HepG2 (cell line): ENCODE data around the gene EDN2. TPM values are rescaled to one million over a fixed set of nuclear protein-coding genes. Genes with fewer than 3 reads are reported as not detected.

Experiments
- ATAC-seq: fragments of 200-7000 bp; cut with Tn5 transposase; 3 replicates; pipeline ENCODE4 v1.9.1; 2020; ENCODE audit warnings: mild to moderate bottlenecking, moderate library complexity
- BruUV-seq: library from RNA; stranded (reverse); fragments of 400-500 nt; replicated peaks from 2 replicates; lab custom pipeline; 2021; lab: Mats Ljungman, UMichigan
- CTCF ChIA-PET: fragments of 300-600 bp; formaldehyde crosslinking; extraction: SDS; loops from one replicate; lab custom pipeline; 2021; ENCODE audit warnings: low total read pairs, inconsistent platforms, low intra/inter-chr PET ratio; lab: Yijun Ruan, JAX
- POLR2A ChIA-PET: fragments of 350-600 bp; sonication (Branson Sonifier 250); formaldehyde crosslinking; loops from one replicate; lab custom pipeline; 2020; ENCODE audit warnings: antibody characterized with exemption, inconsistent platforms; lab: Yijun Ruan, JAX
- DNase-seq: peaks from one replicate; pipeline ENCODE4 v3.0.0-alpha.2; 2015; ENCODE audit warnings: low spot score
- FAIRE-seq: peaks from 3 replicates; lab custom pipeline; 2011; peaks lifted over from hg19 to GRCh38; lab: Jason Lieb, UNC
- H2AFZ ChIP-seq: one replicate; pipeline ENCODE4 v1.6.1; 2011; ENCODE audit warnings: low read length, inconsistent platforms
- H3K27ac ChIP-seq: fragments of 300-600 bp; 3 replicates; pipeline ENCODE4 v1.8.0; 2011; ENCODE audit warnings: mixed run types, mild to moderate bottlenecking, mixed read lengths, low read length, inconsistent platforms; ENCODE audit not compliant: insufficient read depth; ENCODE audit errors: extremely low read length
- H3K27me3 ChIP-seq, 2 experiments: fragments of 200-600 bp in 1 of 2; 2 replicates in 1 of 2; 3 replicates in 1 of 2; pipeline versions ENCODE4 v1.6.0 to v1.8.0; 2011; ENCODE audit warnings: low read length in 2 of 2, mild to moderate bottlenecking in 2 of 2, moderate library complexity in 2 of 2, inconsistent platforms in 1 of 2; ENCODE audit not compliant: insufficient read depth in 2 of 2, control insufficient read depth in 1 of 2
- H3K36me3 ChIP-seq, 2 experiments: fragments of 200-600 bp in 1 of 2; replicated peaks in 1 of 2; 2 replicates in 1 of 2; 3 replicates in 1 of 2; pipeline versions ENCODE4 v1.5.1 to v1.8.0; 2011; ENCODE audit warnings: low read length in 2 of 2, inconsistent platforms in 1 of 2; ENCODE audit not compliant: insufficient read depth in 2 of 2, control insufficient read depth in 1 of 2
- H3K4me1 ChIP-seq: 2 replicates; pipeline ENCODE4 v1.5.1; 2012; ENCODE audit warnings: low read length, inconsistent platforms; ENCODE audit not compliant: insufficient read depth
- H3K4me2 ChIP-seq: 2 replicates; pipeline ENCODE4 v1.6.0; 2011; ENCODE audit warnings: low read depth, low read length, inconsistent platforms
- H3K4me3 ChIP-seq, 3 experiments: fragments of 200-600 bp in 1 of 3; sonication (generic), shearing (Covaris generic) in 1 of 3; replicated peaks in 1 of 3; 2 replicates each; pipeline ENCODE4 v1.5.1; 2011 to 2016; ENCODE audit warnings: low read length in 3 of 3, inconsistent platforms in 2 of 3, low read depth in 2 of 3, mild to moderate bottlenecking in 2 of 3, control low read depth in 1 of 3, mixed read lengths in 1 of 3; ENCODE audit not compliant: insufficient read depth in 1 of 3
- H3K79me2 ChIP-seq: one replicate; pipeline ENCODE4 v1.6.1; 2011; ENCODE audit warnings: low read length, inconsistent platforms; ENCODE audit not compliant: insufficient read depth
- H3K9ac ChIP-seq: 2 replicates; pipeline ENCODE4 v1.6.0; 2011; ENCODE audit warnings: mild to moderate bottlenecking, low read depth, low read length, inconsistent platforms; ENCODE audit not compliant: insufficient read depth
- H3K9me3 ChIP-seq: 2 replicates; pipeline ENCODE4 v1.5.1; 2012; ENCODE audit warnings: mild to moderate bottlenecking, low read length
- H4K20me1 ChIP-seq: 2 replicates; pipeline ENCODE4 v1.6.0; 2011; ENCODE audit warnings: inconsistent platforms, mild to moderate bottlenecking, low read length, moderate library complexity; ENCODE audit not compliant: insufficient read depth
- DR1 ChIP-seq: sonication (generic); formaldehyde crosslinking; IDR thresholded peaks from 2 replicates; pipeline ENCODE4 v1.8.0; 2021; ENCODE audit warnings: mild to moderate bottlenecking, missing genetic modification reagents, inconsistent platforms
- HOMEZ ChIP-seq: IDR thresholded peaks from 2 replicates; pipeline ENCODE4 v1.6.1; 2016; ENCODE audit warnings: low read depth
- MAZ ChIP-seq, 2 experiments: sonication (generic) in 1 of 2; formaldehyde crosslinking in 1 of 2; IDR thresholded peaks; 2 replicates each; pipeline versions ENCODE4 v1.5.0 to v1.6.1; 2012 to 2020; ENCODE audit warnings: low read depth in 2 of 2, mild to moderate bottlenecking in 2 of 2, borderline replicate concordance in 1 of 2, improper control_type of control experiment in 1 of 2, low read length in 1 of 2, missing genetic modification reagents in 1 of 2, moderate library complexity in 1 of 2
- MNT ChIP-seq: fragments of 450-650 bp; IDR thresholded peaks from 2 replicates; pipeline ENCODE4 v1.6.1; 2016
- ZNF326 ChIP-seq: sonication (generic); formaldehyde crosslinking; IDR thresholded peaks from 2 replicates; pipeline ENCODE4 v1.4.0; 2020; ENCODE audit warnings: missing genetic modification reagents, borderline replicate concordance
- ZNF768 ChIP-seq: sonication (generic); formaldehyde crosslinking; IDR thresholded peaks from 2 replicates; pipeline ENCODE4 v1.4.0; 2020; ENCODE audit warnings: missing genetic modification reagents
- ZNF770 ChIP-seq: sonication (generic); formaldehyde crosslinking; IDR thresholded peaks from 2 replicates; pipeline ENCODE4 v1.5.0; 2020; ENCODE audit warnings: mild to moderate bottlenecking, missing genetic modification reagents
- WGBS: methylation state at CpG from one replicate; pipeline ENCODE4 v1.1.6; 2017; ENCODE audit warnings: low lambda C conversion rate; 5-methylcytosine and 5-hydroxymethylcytosine counted together
- in situ Hi-C: cut with HindIII; loops from 2 replicates; pipeline ENCODE4 v1.10.0; 2017; ENCODE audit warnings: low pct_unique_long_range_greater_than_20kb; ENCODE audit not compliant: extremely low pct_ligation_motif_present
- intact Hi-C: fragments of 100-400 bp; cut with micrococcal nuclease; formaldehyde crosslinking; loops from one replicate; pipeline ENCODE4 v1.10.0; 2022; ENCODE audit not compliant: unreplicated experiment
- polyA plus RNA-seq, 8 experiments: library from polyadenylated mRNA; depleted of rRNA in 3 of 8; stranded (reverse) in 7 of 8; unstranded in 1 of 8; fragments of >200 nt; fragmentation: Illumina TruSeq in 4 of 8; extraction: Trizol in 4 of 8; gene quantifications; 2 replicates each; pipeline versions ENCODE4 v1.2.1 to v1.2.3, GENCODE V29; 2011 to 2016; ENCODE audit warnings: low read depth in 4 of 8, missing spikeins in 1 of 8, mixed read lengths in 1 of 8; ENCODE audit not compliant: insufficient read depth in 1 of 8
- total RNA-seq, 5 experiments: library from RNA; depleted of rRNA; stranded (reverse); fragments of >200 nt; fragmentation: Illumina TruSeq; extraction: Trizol; gene quantifications; 2 replicates each; pipeline ENCODE4 v1.2.3, GENCODE V29; 2016; ENCODE audit warnings: low read depth in 1 of 5
- TF ChIP-seq, protein P1 (sequence below): sonication (generic); formaldehyde crosslinking; conservative IDR thresholded peaks from 2 replicates; pipeline ENCODE4 v1.4.0; 2020; ENCODE audit warnings: missing genetic modification reagents

Gene EDN2
- total and polyA plus RNA-seq, 2 of the 13 experiments (the other 11 are each of a cell fraction or from before 2014, with no cell fraction given) = not detected

DNA sequence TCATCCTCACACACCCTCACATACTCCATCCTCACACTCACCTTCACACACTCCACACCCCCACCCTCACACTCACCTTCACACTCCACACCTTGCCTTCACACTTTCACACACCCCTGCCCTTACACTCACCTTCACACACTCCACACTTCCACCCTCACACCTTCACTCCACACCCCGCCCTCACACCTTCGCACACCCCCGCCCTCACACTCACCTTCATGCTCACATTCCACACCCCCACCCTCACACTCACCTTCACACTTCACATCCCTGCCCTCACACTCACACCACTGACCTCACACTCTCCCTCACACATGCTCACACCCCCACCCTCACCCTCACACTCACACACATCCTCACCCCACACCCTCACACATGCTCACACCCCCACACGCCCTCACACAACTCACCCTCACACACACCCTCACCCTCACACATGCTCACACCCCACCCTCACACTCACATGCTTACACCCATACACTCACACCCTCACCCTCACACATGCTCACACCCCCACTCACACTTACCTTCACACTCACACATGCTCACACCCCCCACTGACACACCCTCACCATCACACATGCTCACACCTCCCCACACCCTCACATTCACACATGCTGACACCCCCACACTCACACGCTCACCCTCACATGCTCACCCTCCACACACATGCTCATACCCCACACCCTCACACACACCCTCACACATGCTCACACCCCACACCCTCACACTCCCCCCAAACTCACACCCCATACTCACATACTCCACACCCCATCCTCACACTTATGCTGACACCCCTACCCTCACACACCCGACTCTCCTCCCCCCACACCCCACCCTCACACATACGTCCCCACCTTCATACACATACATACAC is 44.5 kb upstream of the EDN2 start:
- FAIRE-seq (no peak), DNase-seq (no peak), ATAC-seq (no peak)
- no TSS peak for BruUV-seq
- in situ Hi-C loops = no loop called here
- H3K4me2 ChIP-seq = no peak overlapping the region
- TF ChIP-seq DR1 (CRISPR knock-in tag) = no peak
- TF ChIP-seq MNT = peak; percentile 69
- H3K4me3 ChIP-seq = no peak overlapping the region
- peaks cover 3 to 8% of the 10 kb centered on the region in 2 experiments; a peak in 2 of 5 replicates for H3K27me3 ChIP-seq
- 54% methylated on average over 7 of the region's 7 CpGs for WGBS
- H3K9me3 ChIP-seq = peaks cover 12% of the 10 kb centered on the region
- intact Hi-C loops = no loop called here
- ChIA-PET POLR2A (no interaction called here), CTCF (no interaction called here)
- H3K79me2 ChIP-seq = no peaks in the 10 kb centered on the region
- no peak overlapping the region for H3K9ac ChIP-seq
- no peaks in the 10 kb centered on the region for H3K36me3 ChIP-seq
- H3K27ac ChIP-seq = no peak overlapping the region
- H2AFZ ChIP-seq = no peak overlapping the region
- no peaks in the 10 kb centered on the region for H3K4me1 ChIP-seq
- no peaks in the 10 kb centered on the region for H4K20me1 ChIP-seq

- ATAC-seq (no peak), FAIRE-seq (no peak), DNase-seq (no peak)
- H3K9me3 ChIP-seq = peaks cover 12% of the 10 kb centered on the region
- no peak overlapping the region for H3K27ac ChIP-seq
- H3K4me1 ChIP-seq = no peaks in the 10 kb centered on the region
- no peaks in the 10 kb centered on the region for H3K36me3 ChIP-seq
- ChIA-PET POLR2A (no interaction called here), CTCF (no interaction called here)
- no peak overlapping the region for H2AFZ ChIP-seq
- 29% methylated on average over 3 of the region's 3 CpGs for WGBS
- no peak overlapping the region for H3K4me2 ChIP-seq
- no peak overlapping the region for H3K9ac ChIP-seq
- peaks cover 2 to 3% of the 10 kb centered on the region in 2 experiments; a peak in 1 of 5 replicates for H3K27me3 ChIP-seq
- intact Hi-C loops (no loop called here), in situ Hi-C loops (no loop called here)
- BruUV-seq = no TSS peak
- H3K79me2 ChIP-seq = no peaks in the 10 kb centered on the region
- H3K4me3 ChIP-seq = no peak overlapping the region
- no peaks in the 10 kb centered on the region for H4K20me1 ChIP-seq
- no peak for TF ChIP-seq HOMEZ (CRISPR knock-in tag)
- TF ChIP-seq ZNF768 (CRISPR knock-in tag) = no peak
- TF ChIP-seq, protein P1, sequence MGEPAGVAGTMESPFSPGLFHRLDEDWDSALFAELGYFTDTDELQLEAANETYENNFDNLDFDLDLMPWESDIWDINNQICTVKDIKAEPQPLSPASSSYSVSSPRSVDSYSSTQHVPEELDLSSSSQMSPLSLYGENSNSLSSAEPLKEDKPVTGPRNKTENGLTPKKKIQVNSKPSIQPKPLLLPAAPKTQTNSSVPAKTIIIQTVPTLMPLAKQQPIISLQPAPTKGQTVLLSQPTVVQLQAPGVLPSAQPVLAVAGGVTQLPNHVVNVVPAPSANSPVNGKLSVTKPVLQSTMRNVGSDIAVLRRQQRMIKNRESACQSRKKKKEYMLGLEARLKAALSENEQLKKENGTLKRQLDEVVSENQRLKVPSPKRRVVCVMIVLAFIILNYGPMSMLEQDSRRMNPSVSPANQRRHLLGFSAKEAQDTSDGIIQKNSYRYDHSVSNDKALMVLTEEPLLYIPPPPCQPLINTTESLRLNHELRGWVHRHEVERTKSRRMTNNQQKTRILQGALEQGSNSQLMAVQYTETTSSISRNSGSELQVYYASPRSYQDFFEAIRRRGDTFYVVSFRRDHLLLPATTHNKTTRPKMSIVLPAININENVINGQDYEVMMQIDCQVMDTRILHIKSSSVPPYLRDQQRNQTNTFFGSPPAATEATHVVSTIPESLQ = no peak
- TF ChIP-seq ZNF770 (CRISPR knock-in tag) = no peak
- TF ChIP-seq ZNF326 (CRISPR knock-in tag) = no peak
- no peak for TF ChIP-seq MAZ (IDR thresholded peaks at IDR 0.05; ENCODE audit: borderline replicate concordance, low read depth, low read length)
- no peak for TF ChIP-seq MAZ (CRISPR knock-in tag; IDR thresholded peaks at IDR 0.05; ENCODE audit: low read depth)
These were observed 43.6 kb upstream of the EDN2 start for GRCh38 chr1:41528106-41528505.
